Neural crest cell (in vitro differentiated cells): ENCODE measurements around the gene LCN10. TPM values are rescaled to one million over a fixed set of nuclear protein-coding genes. Genes with fewer than 3 reads are reported as not detected.

Source experiments
- DNase-seq: peaks from one replicate; pipeline ENCODE4 v3.0.0; 2021; ENCODE audit warnings: low read depth, mixed read lengths, low spot score
- H3K27ac Mint-ChIP-seq: one replicate; pipeline ENCODE4 v1.8.0; 2021; ENCODE audit warnings: mild to moderate bottlenecking, mixed read lengths; ENCODE audit not compliant: unreplicated experiment
- H3K27me3 Mint-ChIP-seq: 2 replicates; pipeline ENCODE4 v1.8.0; 2021; ENCODE audit warnings: low read depth, mild to moderate bottlenecking, mixed read lengths
- H3K36me3 Mint-ChIP-seq: 2 replicates; pipeline ENCODE4 v1.8.0; 2021; ENCODE audit warnings: low read depth, mild to moderate bottlenecking, mixed read lengths
- H3K4me1 Mint-ChIP-seq: 2 replicates; pipeline ENCODE4 v1.8.0; 2021; ENCODE audit warnings: mixed read lengths
- H3K4me3 Mint-ChIP-seq: one replicate; pipeline ENCODE4 v1.8.0; 2021; ENCODE audit warnings: mild to moderate bottlenecking, mixed read lengths
- H3K9me3 Mint-ChIP-seq: 2 replicates; pipeline ENCODE4 v1.8.0; 2021; ENCODE audit warnings: mixed read lengths
- CTCF ChIP-seq: fragments of 200-600 bp; sonication (generic); conservative IDR thresholded peaks from 2 replicates; pipeline ENCODE4 v1.5.0; 2021; ENCODE audit warnings: antibody characterized with exemption, mild to moderate bottlenecking
- total RNA-seq: library from RNA; stranded (reverse); gene quantifications from 2 replicates; pipeline ENCODE4 v1.2.1, GENCODE V29; 2021

LCN10 gene
- total RNA-seq, 1 donor from 2014 or later, result not detected

DNA sequence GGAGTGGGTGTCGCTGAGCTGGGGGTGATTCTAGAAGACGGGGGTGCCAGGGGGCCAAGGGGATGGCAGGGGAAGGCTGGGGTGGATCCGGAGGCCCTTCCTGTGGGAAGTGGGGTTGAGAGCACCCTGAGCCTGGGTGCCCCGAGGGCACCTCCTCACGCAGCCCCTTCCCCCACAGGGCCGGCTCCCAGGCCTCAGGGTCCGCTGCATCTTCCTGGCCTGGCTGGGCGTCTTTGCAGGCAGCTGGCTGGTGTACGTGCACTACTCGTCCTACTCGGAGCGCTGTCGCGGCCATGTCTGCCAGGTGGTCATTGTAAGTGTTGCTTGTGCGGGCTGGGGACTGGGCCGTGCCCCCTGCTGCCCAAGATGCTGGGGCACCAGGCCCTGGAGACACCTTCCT lies 25.3 kb downstream of the LCN10 start:
- H3K36me3 Mint-ChIP-seq, result peaks cover 3% of the 10 kb centered on the region
- no peak overlapping the region for H3K4me3 Mint-ChIP-seq
- no peak overlapping the region for H3K27ac Mint-ChIP-seq

GRCh38 chr9:136714893-136715274 lies 27.9 kb downstream of the LCN10 start:
- no peaks in the 10 kb centered on the region for H3K9me3 Mint-ChIP-seq
- TF ChIP-seq CTCF, result no peak
- no peak for DNase-seq
- H3K27me3 Mint-ChIP-seq, result peaks cover 3% of the 10 kb centered on the region
- no peak overlapping the region for H3K4me3 Mint-ChIP-seq
- H3K27ac Mint-ChIP-seq, result no peak overlapping the region
- no peaks in the 10 kb centered on the region for H3K36me3 Mint-ChIP-seq
- peaks cover 17% of the 10 kb centered on the region for H3K4me1 Mint-ChIP-seq

More for the DNA sequence above, 25.3 kb downstream of the LCN10 start:
- Mint-ChIP-seq H3K9me3 (no peaks in the 10 kb centered on the region), H3K4me1 (peaks cover 29% of the 10 kb centered on the region), H3K27me3 (peaks cover 3% of the 10 kb centered on the region)
- TF ChIP-seq CTCF, result no peak
- DNase-seq, result no peak

DNA sequence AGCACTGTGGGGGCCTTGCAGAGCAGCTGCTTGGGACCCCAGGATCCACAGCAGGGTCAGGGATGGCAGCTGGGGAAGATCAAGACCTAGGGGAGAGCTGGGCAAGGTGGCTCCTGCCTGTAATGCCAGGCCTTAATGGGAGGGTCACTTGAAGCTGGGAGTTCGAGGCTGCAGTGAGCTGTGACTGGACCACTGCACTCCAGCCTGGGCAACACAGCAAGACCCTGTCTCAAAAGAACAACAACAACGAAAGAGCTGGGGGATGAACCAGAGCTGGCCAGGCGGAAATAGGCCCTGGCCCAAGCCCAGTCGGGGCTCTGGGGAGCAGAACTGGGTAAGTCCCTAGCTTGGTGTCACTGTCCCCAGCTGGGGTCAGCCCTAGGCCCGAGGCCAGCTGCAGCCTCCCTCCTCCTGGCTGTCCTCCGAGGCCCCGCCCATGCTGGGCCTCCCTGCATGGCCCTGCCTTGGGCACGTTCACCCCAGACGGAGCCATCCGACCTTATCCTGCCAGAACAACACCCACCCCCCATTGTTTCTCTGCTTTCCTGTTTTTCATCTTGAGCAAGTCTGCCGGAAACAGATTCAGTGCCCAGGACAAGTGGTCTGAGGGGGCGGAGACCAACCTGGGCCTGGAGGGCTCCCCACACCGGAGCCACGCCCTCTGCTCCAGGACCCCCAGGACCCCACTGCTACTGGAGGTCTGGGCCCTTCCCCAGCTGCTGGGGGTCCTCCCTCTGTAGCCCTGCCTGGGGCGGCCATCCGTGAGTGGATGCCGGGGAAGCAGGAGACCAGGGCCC lies 28.4 kb downstream of the LCN10 start:
- H3K9me3 Mint-ChIP-seq, result no peaks in the 10 kb centered on the region
- H3K4me1 Mint-ChIP-seq, result peaks cover 16% of the 10 kb centered on the region
- peak overlapping the region; percentile 72 for H3K4me3 Mint-ChIP-seq
- TF ChIP-seq CTCF, result no peak
- H3K27me3 Mint-ChIP-seq, result peaks cover 3% of the 10 kb centered on the region
- no peak for DNase-seq
- H3K36me3 Mint-ChIP-seq, result no peaks in the 10 kb centered on the region
- H3K27ac Mint-ChIP-seq, result no peak overlapping the region

DNA sequence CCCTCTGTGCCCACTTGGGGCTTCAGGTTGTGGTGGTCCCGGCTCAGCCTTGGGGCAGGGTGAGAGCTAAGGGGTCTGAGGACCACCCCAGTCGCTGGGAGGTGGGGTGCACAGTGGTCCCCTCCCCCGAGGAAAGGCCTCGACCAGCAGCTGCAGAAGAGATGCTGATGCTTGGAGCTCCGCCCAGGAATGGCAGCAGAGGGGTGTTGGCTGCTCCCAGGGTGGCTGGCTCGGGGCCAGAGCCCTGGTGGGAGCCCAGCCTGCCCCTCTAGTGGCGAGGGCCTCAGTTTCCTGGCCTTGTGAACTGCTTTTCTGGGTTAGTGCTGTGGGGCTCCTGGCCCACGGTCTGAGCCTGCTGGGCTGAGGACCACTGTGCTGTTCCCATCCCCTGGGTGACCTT lies 29.2 kb downstream of the LCN10 start:
- H3K27me3 Mint-ChIP-seq, result peaks cover 3% of the 10 kb centered on the region

More for the DNA sequence above, 29.2 kb downstream of the LCN10 start:
- H3K4me3 Mint-ChIP-seq, result peak overlapping the region; percentile 82
- H3K36me3 Mint-ChIP-seq, result no peaks in the 10 kb centered on the region
- DNase-seq, result no peak
- no peak for TF ChIP-seq CTCF
- H3K27ac Mint-ChIP-seq, result no peak overlapping the region
- peaks cover 16% of the 10 kb centered on the region for H3K4me1 Mint-ChIP-seq
- no peaks in the 10 kb centered on the region for H3K9me3 Mint-ChIP-seq
